Activated CD8-positive, alpha-beta T cell treated with anti-CD3 and anti-CD28 coated beads for 36 hours (primary cell): ENCODE results near the gene ALS2CL. TPM values are rescaled to one million over a fixed set of nuclear protein-coding genes. Genes with fewer than 3 reads are reported as not detected.

Experiments used
- ATAC-seq: fragments of 200-7000 bp; cut with Tn5 transposase; one replicate; pipeline ENCODE4 v1.10.0; 2021; ENCODE audit warnings: mild to moderate bottlenecking, moderate library complexity
- CTCF ChIA-PET: fragments of 350-600 bp; sonication (Branson Sonifier 250); formaldehyde crosslinking; loops from one replicate; lab custom pipeline; 2021; ENCODE audit warnings: antibody characterized with exemption; lab: Charles Lee
- POLR2A ChIA-PET: fragments of 350-600 bp; sonication (Branson Sonifier 250); formaldehyde crosslinking; loops from one replicate; lab custom pipeline; 2021; ENCODE audit warnings: antibody characterized with exemption; lab: Charles Lee
- DNase-seq: peaks from one replicate; pipeline ENCODE4 v3.0.0-alpha.2; 2020
- H3K27ac Mint-ChIP-seq: one replicate; pipeline ENCODE4 v1.8.0; 2021; ENCODE audit warnings: mild to moderate bottlenecking, mixed read lengths
- H3K27me3 Mint-ChIP-seq: one replicate; pipeline ENCODE4 v1.8.0; 2021; ENCODE audit warnings: mixed read lengths
- H3K36me3 Mint-ChIP-seq: one replicate; pipeline ENCODE4 v1.8.0; 2021; ENCODE audit warnings: low read depth, mixed read lengths
- H3K4me1 Mint-ChIP-seq: one replicate; pipeline ENCODE4 v1.8.0; 2021; ENCODE audit warnings: low read depth, mixed read lengths
- H3K4me3 Mint-ChIP-seq: one replicate; pipeline ENCODE4 v1.8.0; 2021; ENCODE audit warnings: mild to moderate bottlenecking, moderate library complexity, mixed read lengths
- H3K9me3 Mint-ChIP-seq: one replicate; pipeline ENCODE4 v1.8.0; 2021; ENCODE audit warnings: mixed read lengths
- intact Hi-C: fragments of 100-400 bp; cut with micrococcal nuclease; formaldehyde crosslinking; loops from one replicate; pipeline ENCODE4 v1.10.0; 2022
- total RNA-seq, 2 experiments: library from RNA; stranded (reverse); gene quantifications; one replicate each; pipeline ENCODE4 v1.2.3, GENCODE V29; 2021
- TF ChIP-seq, protein P1 (sequence below): fragments of 200-600 bp; IDR thresholded peaks from one replicate; pipeline ENCODE4 v1.8.0; 2022; ENCODE audit warnings: antibody characterized with exemption, mild to moderate bottlenecking

Gene ALS2CL
- total RNA-seq, 2 experiments from 2014 or later: 1.7 to 2.0 TPM

DNA sequence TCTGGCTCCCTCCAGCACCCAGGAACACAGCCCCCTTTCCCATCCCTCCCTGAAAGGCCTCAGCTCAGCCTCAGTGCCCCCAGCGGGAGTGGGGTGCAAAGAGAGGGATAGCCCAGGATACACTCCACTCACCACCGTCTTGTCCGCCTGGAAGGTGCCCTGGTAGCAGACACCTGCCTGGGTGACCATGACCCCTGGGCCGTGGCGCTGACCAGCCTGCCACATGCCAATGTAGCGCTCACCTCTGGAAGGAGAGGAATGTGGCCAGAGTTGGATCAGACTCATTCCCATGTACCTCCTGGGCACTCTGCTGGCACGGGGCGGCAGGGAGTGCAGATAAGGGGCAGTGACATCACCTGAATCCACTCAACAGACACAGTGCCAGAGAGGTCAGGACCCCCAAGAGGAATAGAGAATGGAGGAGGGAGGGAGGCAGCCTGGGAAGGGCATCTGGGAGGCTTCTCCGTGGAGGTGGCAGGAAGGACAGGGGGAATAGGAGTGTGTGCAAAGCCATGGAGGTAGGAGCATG is 13.1 kb downstream of the ALS2CL start:
- ATAC-seq (no peak), DNase-seq (no peak)
- no peaks in the 10 kb centered on the region for H3K9me3 Mint-ChIP-seq
- CTCF ChIA-PET: no interaction called here
- TF ChIP-seq, protein P1, sequence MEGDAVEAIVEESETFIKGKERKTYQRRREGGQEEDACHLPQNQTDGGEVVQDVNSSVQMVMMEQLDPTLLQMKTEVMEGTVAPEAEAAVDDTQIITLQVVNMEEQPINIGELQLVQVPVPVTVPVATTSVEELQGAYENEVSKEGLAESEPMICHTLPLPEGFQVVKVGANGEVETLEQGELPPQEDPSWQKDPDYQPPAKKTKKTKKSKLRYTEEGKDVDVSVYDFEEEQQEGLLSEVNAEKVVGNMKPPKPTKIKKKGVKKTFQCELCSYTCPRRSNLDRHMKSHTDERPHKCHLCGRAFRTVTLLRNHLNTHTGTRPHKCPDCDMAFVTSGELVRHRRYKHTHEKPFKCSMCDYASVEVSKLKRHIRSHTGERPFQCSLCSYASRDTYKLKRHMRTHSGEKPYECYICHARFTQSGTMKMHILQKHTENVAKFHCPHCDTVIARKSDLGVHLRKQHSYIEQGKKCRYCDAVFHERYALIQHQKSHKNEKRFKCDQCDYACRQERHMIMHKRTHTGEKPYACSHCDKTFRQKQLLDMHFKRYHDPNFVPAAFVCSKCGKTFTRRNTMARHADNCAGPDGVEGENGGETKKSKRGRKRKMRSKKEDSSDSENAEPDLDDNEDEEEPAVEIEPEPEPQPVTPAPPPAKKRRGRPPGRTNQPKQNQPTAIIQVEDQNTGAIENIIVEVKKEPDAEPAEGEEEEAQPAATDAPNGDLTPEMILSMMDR: no peak
- H3K27ac Mint-ChIP-seq: no peak overlapping the region
- no peaks in the 10 kb centered on the region for H3K4me1 Mint-ChIP-seq
- no peaks in the 10 kb centered on the region for H3K36me3 Mint-ChIP-seq
- intact Hi-C loops: no loop called here
- H3K4me3 Mint-ChIP-seq: no peak overlapping the region
- POLR2A ChIA-PET: no interaction called here
- no peaks in the 10 kb centered on the region for H3K27me3 Mint-ChIP-seq

DNA sequence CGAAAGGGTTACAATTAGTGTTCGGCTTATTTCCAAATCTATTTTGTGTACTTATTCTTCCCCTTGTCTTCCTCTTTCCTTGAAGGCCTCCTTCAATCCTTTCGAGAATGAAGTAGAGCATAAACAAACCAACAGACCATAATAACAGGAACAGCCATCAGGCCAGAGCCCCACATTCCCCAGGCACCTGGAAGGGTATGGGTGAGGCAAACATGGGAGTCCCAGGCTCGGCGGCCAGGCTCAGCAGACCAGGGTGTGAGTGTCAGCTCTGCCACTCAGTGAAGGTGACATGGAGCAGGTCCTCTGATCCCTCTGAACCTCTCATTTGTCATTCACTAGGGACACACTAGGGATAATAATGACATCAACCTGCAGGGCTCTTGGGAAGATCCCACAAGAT is 13.8 kb downstream of the ALS2CL start:
- intact Hi-C loops: no loop called here
- H3K36me3 Mint-ChIP-seq: no peaks in the 10 kb centered on the region
- ChIA-PET POLR2A (no interaction called here), CTCF (no interaction called here)
- H3K27me3 Mint-ChIP-seq: no peaks in the 10 kb centered on the region
- H3K4me3 Mint-ChIP-seq: no peak overlapping the region
- no peaks in the 10 kb centered on the region for H3K9me3 Mint-ChIP-seq
- TF ChIP-seq, protein P1: no peak
- no peak overlapping the region for H3K27ac Mint-ChIP-seq
- no peak for DNase-seq
- no peak for ATAC-seq
- H3K4me1 Mint-ChIP-seq: no peaks in the 10 kb centered on the region

DNA sequence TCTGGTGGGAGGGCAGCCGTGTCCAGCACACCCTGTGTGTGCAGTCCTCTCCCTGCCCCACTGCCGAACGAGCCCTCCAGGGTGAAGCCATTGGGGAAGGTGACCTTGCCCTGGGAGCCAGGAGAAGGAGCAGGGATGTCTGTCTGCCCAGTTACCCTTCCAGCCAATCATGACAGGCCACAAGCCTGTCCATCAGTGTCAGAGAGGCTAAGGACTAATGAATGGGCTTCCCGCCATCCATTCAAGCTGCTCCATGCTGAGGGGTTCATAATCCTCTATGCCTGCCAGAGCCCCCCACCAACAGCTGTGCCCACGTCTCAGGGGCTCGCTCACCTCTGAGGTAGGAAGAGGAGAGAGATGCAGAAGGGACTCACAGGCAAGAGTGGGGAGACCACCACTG is 15.2 kb downstream of the ALS2CL start:
- no peaks in the 10 kb centered on the region for H3K4me1 Mint-ChIP-seq
- TF ChIP-seq, protein P1: no peak
- no peaks in the 10 kb centered on the region for H3K27me3 Mint-ChIP-seq
- no peaks in the 10 kb centered on the region for H3K9me3 Mint-ChIP-seq
- intact Hi-C loops: no loop called here
- H3K4me3 Mint-ChIP-seq: no peak overlapping the region
- ATAC-seq: no peak
- no peaks in the 10 kb centered on the region for H3K36me3 Mint-ChIP-seq
- H3K27ac Mint-ChIP-seq: no peak overlapping the region
- ChIA-PET CTCF (no interaction called here), POLR2A (no interaction called here)
- no peak for DNase-seq

DNA sequence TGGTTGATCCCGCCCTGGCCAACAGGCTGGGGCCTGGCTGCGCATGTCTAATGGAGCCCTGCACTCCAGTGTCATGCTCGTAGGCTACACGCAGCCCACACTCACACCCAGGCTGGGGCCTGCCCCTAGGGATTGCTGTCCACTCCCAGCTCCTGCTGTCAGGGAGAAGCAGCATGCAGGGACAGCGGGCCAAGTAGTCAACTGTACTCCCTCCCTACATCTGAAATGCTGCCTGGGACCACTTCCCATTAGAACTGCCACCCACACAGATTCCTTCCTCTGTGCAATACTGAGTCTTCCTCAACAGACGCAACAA is 16.1 kb downstream of the ALS2CL start:
- no peak overlapping the region for H3K27ac Mint-ChIP-seq
- ChIA-PET CTCF (no interaction called here), POLR2A (no interaction called here)
- H3K27me3 Mint-ChIP-seq: no peaks in the 10 kb centered on the region
- no peak for ATAC-seq
- intact Hi-C loops: no loop called here
- no peak for DNase-seq
- H3K9me3 Mint-ChIP-seq: no peaks in the 10 kb centered on the region
- no peaks in the 10 kb centered on the region for H3K4me1 Mint-ChIP-seq
- H3K36me3 Mint-ChIP-seq: no peaks in the 10 kb centered on the region
- TF ChIP-seq, protein P1: no peak
- no peak overlapping the region for H3K4me3 Mint-ChIP-seq

DNA sequence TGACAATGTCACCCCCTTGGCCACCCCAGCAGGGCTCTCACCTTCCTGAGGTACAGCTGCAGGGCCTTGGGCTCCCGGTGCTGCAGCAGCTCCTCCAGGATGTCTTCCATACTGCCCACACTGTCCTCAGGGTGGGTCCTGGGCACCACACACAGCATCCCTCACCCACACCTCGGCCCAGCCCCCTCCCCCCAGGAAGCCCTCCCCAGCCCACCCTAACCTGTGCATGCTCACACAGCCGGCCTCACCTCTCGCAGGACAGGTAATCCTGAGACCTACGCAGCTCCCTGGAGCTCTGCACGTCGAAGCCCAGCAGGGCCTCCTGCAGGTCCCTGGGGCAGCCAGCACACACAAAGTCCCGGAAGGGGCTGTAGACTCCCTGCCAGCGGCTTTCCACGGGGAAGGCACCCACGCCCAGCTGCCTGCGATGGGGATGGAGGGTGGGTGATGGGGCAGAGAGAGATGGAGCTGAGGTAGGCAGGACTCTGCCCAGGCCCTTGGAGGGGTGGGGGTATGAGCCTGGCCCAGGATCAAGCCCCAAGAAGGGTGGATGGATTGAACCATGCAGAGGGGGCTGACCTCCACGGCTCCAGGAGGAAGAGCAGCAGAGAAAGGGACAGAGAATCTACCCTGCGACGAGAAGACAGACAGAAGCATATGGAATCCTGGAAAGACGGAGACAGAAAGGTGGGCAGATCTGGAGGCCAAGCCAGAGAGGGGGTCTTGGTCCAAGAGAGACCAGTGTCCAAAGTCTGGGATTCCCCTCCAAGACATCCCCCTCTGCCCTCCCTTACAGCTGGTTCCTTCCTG is 16.7 kb downstream of the ALS2CL start:
- H3K9me3 Mint-ChIP-seq: no peaks in the 10 kb centered on the region
- no peak for DNase-seq

More for the DNA sequence above, 16.7 kb downstream of the ALS2CL start:
- no peak for ATAC-seq
- no peak overlapping the region for H3K27ac Mint-ChIP-seq
- H3K4me3 Mint-ChIP-seq: no peak overlapping the region
- intact Hi-C loops: no loop called here
- no peaks in the 10 kb centered on the region for H3K36me3 Mint-ChIP-seq
- no peaks in the 10 kb centered on the region for H3K27me3 Mint-ChIP-seq
- H3K4me1 Mint-ChIP-seq: no peaks in the 10 kb centered on the region
- ChIA-PET POLR2A (no interaction called here), CTCF (no interaction called here)
- TF ChIP-seq, protein P1: no peak
